HepG2 (cell line): ENCODE results near the gene BMF. TPM values are rescaled to one million over a fixed set of nuclear protein-coding genes. Genes with fewer than 3 reads are reported as not detected.
A peak's percentile ranks its signal among the peaks of the same experiment; 100 is the strongest.

ENCODE experiments used
- ATAC-seq: fragments of 200-7000 bp; cut with Tn5 transposase; 3 replicates; pipeline ENCODE4 v1.9.1; 2020; ENCODE audit warnings: mild to moderate bottlenecking, moderate library complexity
- BruUV-seq: library from RNA; stranded (reverse); fragments of 400-500 nt; replicated peaks from 2 replicates; lab custom pipeline; 2021; lab: Mats Ljungman, UMichigan
- CTCF ChIA-PET: fragments of 300-600 bp; formaldehyde crosslinking; extraction: SDS; loops from one replicate; lab custom pipeline; 2021; ENCODE audit warnings: low total read pairs, inconsistent platforms, low intra/inter-chr PET ratio; lab: Yijun Ruan, JAX
- POLR2A ChIA-PET: fragments of 350-600 bp; sonication (Branson Sonifier 250); formaldehyde crosslinking; loops from one replicate; lab custom pipeline; 2020; ENCODE audit warnings: antibody characterized with exemption, inconsistent platforms; lab: Yijun Ruan, JAX
- DNase-seq: peaks from one replicate; pipeline ENCODE4 v3.0.0-alpha.2; 2015; ENCODE audit warnings: low spot score
- FAIRE-seq: peaks from 3 replicates; lab custom pipeline; 2011; peaks lifted over from hg19 to GRCh38; lab: Jason Lieb, UNC
- H2AFZ ChIP-seq: one replicate; pipeline ENCODE4 v1.6.1; 2011; ENCODE audit warnings: low read length, inconsistent platforms
- H3K27ac ChIP-seq: fragments of 300-600 bp; 3 replicates; pipeline ENCODE4 v1.8.0; 2011; ENCODE audit warnings: mixed run types, mild to moderate bottlenecking, mixed read lengths, low read length, inconsistent platforms; ENCODE audit not compliant: insufficient read depth; ENCODE audit errors: extremely low read length
- H3K27me3 ChIP-seq, 2 experiments: fragments of 200-600 bp in 1 of 2; 2 replicates in 1 of 2; 3 replicates in 1 of 2; pipeline versions ENCODE4 v1.6.0 to v1.8.0; 2011; ENCODE audit warnings: low read length in 2 of 2, mild to moderate bottlenecking in 2 of 2, moderate library complexity in 2 of 2, inconsistent platforms in 1 of 2; ENCODE audit not compliant: insufficient read depth in 2 of 2, control insufficient read depth in 1 of 2
- H3K36me3 ChIP-seq, 2 experiments: fragments of 200-600 bp in 1 of 2; replicated peaks in 1 of 2; 2 replicates in 1 of 2; 3 replicates in 1 of 2; pipeline versions ENCODE4 v1.5.1 to v1.8.0; 2011; ENCODE audit warnings: low read length in 2 of 2, inconsistent platforms in 1 of 2; ENCODE audit not compliant: insufficient read depth in 2 of 2, control insufficient read depth in 1 of 2
- H3K4me1 ChIP-seq: 2 replicates; pipeline ENCODE4 v1.5.1; 2012; ENCODE audit warnings: low read length, inconsistent platforms; ENCODE audit not compliant: insufficient read depth
- H3K4me2 ChIP-seq: 2 replicates; pipeline ENCODE4 v1.6.0; 2011; ENCODE audit warnings: low read depth, low read length, inconsistent platforms
- H3K4me3 ChIP-seq, 3 experiments: fragments of 200-600 bp in 1 of 3; sonication (generic), shearing (Covaris generic) in 1 of 3; replicated peaks in 1 of 3; 2 replicates each; pipeline ENCODE4 v1.5.1; 2011 to 2016; ENCODE audit warnings: low read length in 3 of 3, inconsistent platforms in 2 of 3, low read depth in 2 of 3, mild to moderate bottlenecking in 2 of 3, control low read depth in 1 of 3, mixed read lengths in 1 of 3; ENCODE audit not compliant: insufficient read depth in 1 of 3
- H3K79me2 ChIP-seq: one replicate; pipeline ENCODE4 v1.6.1; 2011; ENCODE audit warnings: low read length, inconsistent platforms; ENCODE audit not compliant: insufficient read depth
- H3K9ac ChIP-seq: 2 replicates; pipeline ENCODE4 v1.6.0; 2011; ENCODE audit warnings: mild to moderate bottlenecking, low read depth, low read length, inconsistent platforms; ENCODE audit not compliant: insufficient read depth
- H3K9me3 ChIP-seq: 2 replicates; pipeline ENCODE4 v1.5.1; 2012; ENCODE audit warnings: mild to moderate bottlenecking, low read length
- H4K20me1 ChIP-seq: 2 replicates; pipeline ENCODE4 v1.6.0; 2011; ENCODE audit warnings: inconsistent platforms, mild to moderate bottlenecking, low read length, moderate library complexity; ENCODE audit not compliant: insufficient read depth
- DMAP1 ChIP-seq: IDR thresholded peaks from 2 replicates; pipeline ENCODE4 v1.6.1; 2016
- HNRNPLL ChIP-seq: fragments of 200-400 bp; formaldehyde crosslinking; IDR thresholded peaks from 2 replicates; pipeline ENCODE4 v1.6.1; 2017; ENCODE audit warnings: mild to moderate bottlenecking, low read depth, low read length; ENCODE audit not compliant: poor library complexity, severe bottlenecking
- ZHX2 ChIP-seq, 2 experiments: sonication (generic) in 1 of 2; formaldehyde crosslinking in 1 of 2; IDR thresholded peaks; 2 replicates each; pipeline versions ENCODE4 v1.6.1 to v1.9.0; 2014 to 2022; ENCODE audit warnings: antibody characterized with exemption in 1 of 2, borderline replicate concordance in 1 of 2, inconsistent platforms in 1 of 2, low read depth in 1 of 2, missing genetic modification reagents in 1 of 2
- ZNF546 ChIP-seq: sonication (generic); formaldehyde crosslinking; conservative IDR thresholded peaks from 2 replicates; pipeline ENCODE4 v1.8.1; 2023; ENCODE audit warnings: mild to moderate bottlenecking, missing genetic modification reagents
- ZNF646 ChIP-seq: sonication (generic); formaldehyde crosslinking; IDR thresholded peaks from 2 replicates; pipeline ENCODE4 v1.9.0; 2021; ENCODE audit warnings: mild to moderate bottlenecking, missing genetic modification reagents
- WGBS: methylation state at CpG from one replicate; pipeline ENCODE4 v1.1.6; 2017; ENCODE audit warnings: low lambda C conversion rate; 5-methylcytosine and 5-hydroxymethylcytosine counted together
- in situ Hi-C: cut with HindIII; loops from 2 replicates; pipeline ENCODE4 v1.10.0; 2017; ENCODE audit warnings: low pct_unique_long_range_greater_than_20kb; ENCODE audit not compliant: extremely low pct_ligation_motif_present
- intact Hi-C: fragments of 100-400 bp; cut with micrococcal nuclease; formaldehyde crosslinking; loops from one replicate; pipeline ENCODE4 v1.10.0; 2022; ENCODE audit not compliant: unreplicated experiment
- polyA plus RNA-seq, 8 experiments: library from polyadenylated mRNA; depleted of rRNA in 3 of 8; stranded (reverse) in 7 of 8; unstranded in 1 of 8; fragments of >200 nt; fragmentation: Illumina TruSeq in 4 of 8; extraction: Trizol in 4 of 8; gene quantifications; 2 replicates each; pipeline versions ENCODE4 v1.2.1 to v1.2.3, GENCODE V29; 2011 to 2016; ENCODE audit warnings: low read depth in 4 of 8, missing spikeins in 1 of 8, mixed read lengths in 1 of 8; ENCODE audit not compliant: insufficient read depth in 1 of 8
- total RNA-seq, 5 experiments: library from RNA; depleted of rRNA; stranded (reverse); fragments of >200 nt; fragmentation: Illumina TruSeq; extraction: Trizol; gene quantifications; 2 replicates each; pipeline ENCODE4 v1.2.3, GENCODE V29; 2016; ENCODE audit warnings: low read depth in 1 of 5

Gene BMF
- total and polyA plus RNA-seq, 2 of the 13 experiments (the other 11 are each of a cell fraction or from before 2014, with no cell fraction given) = 8.7 to 15.9 TPM

GRCh38 chr15:40050788-40051470 lies 57.8 kb downstream of the BMF start (continued):
- peak; percentile 88 for TF ChIP-seq ZNF646 (CRISPR knock-in tag)
- TF ChIP-seq HNRNPLL = peak; percentile 36
- TF ChIP-seq DMAP1 (CRISPR knock-in tag) = no peak

GRCh38 chr15:40048926-40049475 lies 59.7 kb downstream of the BMF start:
- no peaks in the 10 kb centered on the region for H3K27me3 ChIP-seq
- intact Hi-C loops (loop anchor here (5.0 kb wide), 1 partner anchor 113 kb away; the partner anchor contains the start of gene BUB1B), in situ Hi-C loops (loop anchor here (5.0 to 10.0 kb wide), 3 partner anchors 63 to 223 kb away; partner anchors contain the start of gene BUB1B)
- ChIA-PET POLR2A (interaction anchor here (2.5 to 3.3 kb wide), 2 partner anchors 33 to 58 kb away, joined by 15 to 35 read pairs; partner anchors contain the start of gene BMF), CTCF (no interaction called here)
- no peak overlapping the region for H3K9ac ChIP-seq
- no peaks in the 10 kb centered on the region for H3K9me3 ChIP-seq
- H4K20me1 ChIP-seq = no peaks in the 10 kb centered on the region
- peaks cover 48% of the 10 kb centered on the region for H3K4me1 ChIP-seq
- H3K4me2 ChIP-seq = no peak overlapping the region
- ATAC-seq (no peak), DNase-seq (no peak), FAIRE-seq (no peak)
- no peak overlapping the region for H3K4me3 ChIP-seq
- no peak overlapping the region for H2AFZ ChIP-seq
- no peaks in the 10 kb centered on the region for H3K79me2 ChIP-seq
- no TSS peak for BruUV-seq
- H3K27ac ChIP-seq = no peak overlapping the region
- peaks cover 0 to 1% of the 10 kb centered on the region in 2 experiments; a peak in 1 of 5 replicates for H3K36me3 ChIP-seq
- WGBS = 100% methylated on average over 3 of the region's 3 CpGs
- TF ChIP-seq ZHX2 (IDR thresholded peaks at IDR 0.05; ENCODE audit: low read depth) = no peak
- TF ChIP-seq ZHX2 (CRISPR knock-in tag; IDR thresholded peaks at IDR 0.05; ENCODE audit: borderline replicate concordance) = no peak
- TF ChIP-seq ZNF546 (CRISPR knock-in tag) = no peak
